Raji (cell line): ENCODE results near the gene LYPD6B.

ENCODE experiments used
- POLR2A ChIP-seq: IDR thresholded peaks from 2 replicates; pipeline ENCODE4 v1.6.1; 2011; ENCODE audit warnings: low read depth, low read length, control low read depth; ENCODE audit not compliant: insufficient read depth

The LYPD6B gene

DNA sequence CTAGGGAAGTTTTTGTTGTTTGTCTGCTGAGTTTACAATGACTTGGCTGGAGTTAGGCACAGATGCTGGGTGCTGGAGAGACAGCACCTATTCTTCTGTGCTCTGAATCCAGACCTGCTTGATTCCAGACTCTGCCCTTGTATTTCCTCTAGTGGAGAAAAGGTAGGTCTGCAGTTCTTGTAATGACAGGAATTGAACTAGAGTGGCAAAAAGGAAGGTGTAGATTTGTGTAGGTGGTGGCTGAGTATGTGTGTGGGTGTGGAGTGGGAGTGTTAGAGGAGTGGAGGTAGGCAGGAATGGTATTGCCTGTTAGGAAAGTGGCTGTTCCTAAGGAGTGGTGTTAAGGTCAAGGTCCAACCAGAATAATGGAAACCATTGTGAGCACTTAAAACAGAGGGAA, 220.0 kb downstream of the LYPD6B start:
- no peak for TF ChIP-seq POLR2A

DNA sequence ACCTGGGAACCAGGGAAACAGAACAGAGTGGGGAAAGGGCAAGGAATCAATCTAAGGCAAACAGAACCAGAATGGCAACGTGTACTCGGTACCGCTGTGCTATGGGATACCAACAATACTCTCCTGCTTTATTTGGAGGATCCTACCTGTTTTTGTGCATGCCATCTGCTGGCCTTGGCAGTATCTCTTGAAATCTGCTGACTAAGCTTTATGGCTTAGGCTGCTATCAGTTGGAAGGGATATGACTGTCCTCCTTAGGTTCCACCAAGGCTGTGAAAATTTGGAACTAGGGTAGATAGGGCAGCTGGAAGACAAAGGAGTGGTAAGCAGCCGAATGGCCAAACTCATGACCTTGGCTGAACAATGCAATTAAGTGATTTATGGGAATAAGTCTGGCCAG, 220.6 kb downstream of the LYPD6B start:
- TF ChIP-seq POLR2A = no peak

DNA sequence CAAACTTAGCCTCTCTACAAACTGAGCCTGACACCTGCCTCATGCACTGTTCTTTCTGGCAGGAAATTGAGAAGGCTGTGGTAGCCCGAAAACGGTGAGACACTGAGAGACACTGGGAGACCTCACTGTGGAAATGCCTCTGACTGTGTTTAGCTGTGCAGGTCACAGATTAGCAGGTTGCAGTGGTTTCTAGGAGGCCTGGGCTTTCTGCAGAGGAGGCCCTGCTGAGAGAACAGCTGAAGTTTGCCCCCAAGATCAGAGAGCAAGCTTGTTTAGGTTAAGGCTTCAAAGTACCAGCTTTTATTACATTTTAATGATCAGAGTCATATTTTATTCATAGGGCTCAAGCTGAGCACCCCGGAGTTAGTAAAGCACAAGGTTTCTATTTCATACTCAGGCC, 223.2 kb downstream of the LYPD6B start:
- TF ChIP-seq POLR2A = no peak
